ENCODE measurements around the gene GPSM1. TPM values are rescaled to one million over a fixed set of nuclear protein-coding genes. Genes with fewer than 3 reads are reported as not detected.

Gene GPSM1
- polyA plus RNA-seq, 4 donors, result 1.1 to 40.9 (median 2.9) TPM

- H3K27ac ChIP-seq (ENCODE audit: low read depth in 1 of 3, low read length in 2 of 3), result no peak overlapping the region
- H3K27me3 ChIP-seq (ENCODE audit: control insufficient read depth in 3 of 3, insufficient read depth in 3 of 3, low read length in 3 of 3), result no peaks in the 10 kb centered on the region
- FAIRE-seq (no peak), DNase-seq (no peak)
- no peaks in the 10 kb centered on the region for H3K9me3 ChIP-seq (ENCODE audit: control insufficient read depth in 2 of 2, insufficient read depth in 1 of 2, low read depth in 1 of 2, low read length in 1 of 2)
- peaks cover 0 to 7% (median 0%) of the 10 kb centered on the region in 3 donors for H3K4me1 ChIP-seq (ENCODE audit: control insufficient read depth in 3 of 3, insufficient read depth in 2 of 3, low read depth in 1 of 3, low read length in 2 of 3)
- no peak overlapping the region for H3K4me3 ChIP-seq (ENCODE audit: low read depth in 1 of 3, low read length in 3 of 3)
- H3K36me3 ChIP-seq (ENCODE audit: control insufficient read depth in 3 of 3, insufficient read depth in 2 of 3, low read depth in 1 of 3, low read length in 3 of 3), result no peaks in the 10 kb centered on the region
- 86 to 87% (median 86%) methylated on average over 19 of the region's 19 CpGs for WGBS, 3 donors
These were observed 5.8 kb upstream of the GPSM1 start for GRCh38 chr9:136321561-136321960.

GRCh38 chr9:136322756-136323330 lies 4.5 kb upstream of the GPSM1 start:
- no peak for FAIRE-seq
- Histone ChIP-seq H3K4me3 (ENCODE audit: low read depth in 1 of 3, low read length in 3 of 3) (no peak overlapping the region), H3K27me3 (ENCODE audit: control insufficient read depth in 3 of 3, insufficient read depth in 3 of 3, low read length in 3 of 3) (no peaks in the 10 kb centered on the region), H3K36me3 (ENCODE audit: control insufficient read depth in 3 of 3, insufficient read depth in 2 of 3, low read depth in 1 of 3, low read length in 3 of 3) (no peaks in the 10 kb centered on the region), H3K4me1 (ENCODE audit: control insufficient read depth in 3 of 3, insufficient read depth in 2 of 3, low read depth in 1 of 3, low read length in 2 of 3) (peaks cover 0 to 12% (median 0%) of the 10 kb centered on the region in 3 donors), H3K27ac (ENCODE audit: low read depth in 1 of 3, low read length in 2 of 3) (no peak overlapping the region), H3K9me3 (ENCODE audit: control insufficient read depth in 2 of 2, insufficient read depth in 1 of 2, low read depth in 1 of 2, low read length in 1 of 2) (no peaks in the 10 kb centered on the region)
- 38 to 68% (median 53%) methylated on average over 18 to 23 of the region's 23 CpGs for WGBS, 3 donors
- no peak for DNase-seq

- WGBS, 3 donors, result 14 to 57% (median 29%) methylated on average over 17 of the region's 17 CpGs
- peak in 1 of 2 donors; percentile 32 for DNase-seq
- H3K27ac ChIP-seq (ENCODE audit: low read depth in 1 of 3, low read length in 2 of 3), result no peak overlapping the region
- H3K36me3 ChIP-seq (ENCODE audit: control insufficient read depth in 3 of 3, insufficient read depth in 2 of 3, low read depth in 1 of 3, low read length in 3 of 3), result no peaks in the 10 kb centered on the region
- H3K4me1 ChIP-seq (ENCODE audit: control insufficient read depth in 3 of 3, insufficient read depth in 2 of 3, low read depth in 1 of 3, low read length in 2 of 3), result peaks cover 0 to 17% (median 0%) of the 10 kb centered on the region in 3 donors
- H3K27me3 ChIP-seq (ENCODE audit: control insufficient read depth in 3 of 3, insufficient read depth in 3 of 3, low read length in 3 of 3), result peaks cover 0 to 4% (median 0%) of the 10 kb centered on the region in 3 donors
- no peak for FAIRE-seq
- no peaks in the 10 kb centered on the region for H3K9me3 ChIP-seq (ENCODE audit: control insufficient read depth in 2 of 2, insufficient read depth in 1 of 2, low read depth in 1 of 2, low read length in 1 of 2)
- no peak overlapping the region for H3K4me3 ChIP-seq (ENCODE audit: low read depth in 1 of 3, low read length in 3 of 3)
These were observed 4.0 kb upstream of the GPSM1 start for GRCh38 chr9:136323371-136323789.

GRCh38 chr9:136324501-136325300 lies 2.6 kb upstream of the GPSM1 start:
- H3K9me3 ChIP-seq (ENCODE audit: control insufficient read depth in 2 of 2, insufficient read depth in 1 of 2, low read depth in 1 of 2, low read length in 1 of 2), result no peaks in the 10 kb centered on the region
- no peak for FAIRE-seq
- H3K36me3 ChIP-seq (ENCODE audit: control insufficient read depth in 3 of 3, insufficient read depth in 2 of 3, low read depth in 1 of 3, low read length in 3 of 3), result no peaks in the 10 kb centered on the region
- peaks cover 0 to 28% (median 0%) of the 10 kb centered on the region in 3 donors for H3K4me1 ChIP-seq (ENCODE audit: control insufficient read depth in 3 of 3, insufficient read depth in 2 of 3, low read depth in 1 of 3, low read length in 2 of 3)
- H3K4me3 ChIP-seq (ENCODE audit: low read depth in 1 of 3, low read length in 3 of 3), result no peak overlapping the region
- no peak for DNase-seq
- peaks cover 0 to 4% (median 0%) of the 10 kb centered on the region in 3 donors for H3K27me3 ChIP-seq (ENCODE audit: control insufficient read depth in 3 of 3, insufficient read depth in 3 of 3, low read length in 3 of 3)
- no peak overlapping the region for H3K27ac ChIP-seq (ENCODE audit: low read depth in 1 of 3, low read length in 2 of 3)
- WGBS, 3 donors, result 64 to 74% (median 68%) methylated on average over 23 to 24 of the region's 24 CpGs

GRCh38 chr9:136325358-136325757 lies 2.0 kb upstream of the GPSM1 start:
- Histone ChIP-seq H3K4me1 (ENCODE audit: control insufficient read depth in 3 of 3, insufficient read depth in 2 of 3, low read depth in 1 of 3, low read length in 2 of 3) (peaks cover 0 to 28% (median 0%) of the 10 kb centered on the region in 3 donors), H3K9me3 (ENCODE audit: control insufficient read depth in 2 of 2, insufficient read depth in 1 of 2, low read depth in 1 of 2, low read length in 1 of 2) (no peaks in the 10 kb centered on the region), H3K27me3 (ENCODE audit: control insufficient read depth in 3 of 3, insufficient read depth in 3 of 3, low read length in 3 of 3) (peaks cover 0 to 4% (median 0%) of the 10 kb centered on the region in 3 donors), H3K36me3 (ENCODE audit: control insufficient read depth in 3 of 3, insufficient read depth in 2 of 3, low read depth in 1 of 3, low read length in 3 of 3) (peaks cover 0 to 2% (median 0%) of the 10 kb centered on the region in 3 donors), H3K27ac (ENCODE audit: low read depth in 1 of 3, low read length in 2 of 3) (peak overlapping the region in 1 of 3 donors; percentile 72), H3K4me3 (ENCODE audit: low read depth in 1 of 3, low read length in 3 of 3) (no peak overlapping the region)
- DNase-seq (no peak), FAIRE-seq (no peak)
- 86 to 91% (median 87%) methylated on average over 13 of the region's 13 CpGs for WGBS, 3 donors

GRCh38 chr9:136326061-136326760 lies 1.1 kb upstream of the GPSM1 start:
- peaks cover 0 to 4% (median 0%) of the 10 kb centered on the region in 3 donors for H3K27me3 ChIP-seq (ENCODE audit: control insufficient read depth in 3 of 3, insufficient read depth in 3 of 3, low read length in 3 of 3)
- H3K9me3 ChIP-seq (ENCODE audit: control insufficient read depth in 2 of 2, insufficient read depth in 1 of 2, low read depth in 1 of 2, low read length in 1 of 2), result no peaks in the 10 kb centered on the region
- no peak for FAIRE-seq
- no peak overlapping the region for H3K4me3 ChIP-seq (ENCODE audit: low read depth in 1 of 3, low read length in 3 of 3)
- H3K36me3 ChIP-seq (ENCODE audit: control insufficient read depth in 3 of 3, insufficient read depth in 2 of 3, low read depth in 1 of 3, low read length in 3 of 3), result peaks cover 0 to 3% (median 0%) of the 10 kb centered on the region in 3 donors
- H3K27ac ChIP-seq (ENCODE audit: low read depth in 1 of 3, low read length in 2 of 3), result peak overlapping the region in 2 of 3 donors; percentile 72 to 75
- no peak for DNase-seq
- peaks cover 0 to 32% (median 0%) of the 10 kb centered on the region in 3 donors for H3K4me1 ChIP-seq (ENCODE audit: control insufficient read depth in 3 of 3, insufficient read depth in 2 of 3, low read depth in 1 of 3, low read length in 2 of 3)
- WGBS, 3 donors, result 34 to 62% (median 56%) methylated on average over 28 of the region's 28 CpGs

GRCh38 chr9:136326761-136327303 lies 507 bp upstream of the GPSM1 start:
- 32 to 55% (median 44%) methylated on average over 12 to 17 of the region's 17 CpGs for WGBS, 3 donors
- FAIRE-seq, result no peak
- Histone ChIP-seq H3K4me1 (ENCODE audit: control insufficient read depth in 3 of 3, insufficient read depth in 2 of 3, low read depth in 1 of 3, low read length in 2 of 3) (peaks cover 0 to 32% (median 0%) of the 10 kb centered on the region in 3 donors), H3K4me3 (ENCODE audit: low read depth in 1 of 3, low read length in 3 of 3) (no peak overlapping the region), H3K9me3 (ENCODE audit: control insufficient read depth in 2 of 2, insufficient read depth in 1 of 2, low read depth in 1 of 2, low read length in 1 of 2) (no peaks in the 10 kb centered on the region), H3K27me3 (ENCODE audit: control insufficient read depth in 3 of 3, insufficient read depth in 3 of 3, low read length in 3 of 3) (peaks cover 0 to 4% (median 0%) of the 10 kb centered on the region in 3 donors), H3K27ac (ENCODE audit: low read depth in 1 of 3, low read length in 2 of 3) (peak overlapping the region in 2 of 3 donors; percentile 72 to 75), H3K36me3 (ENCODE audit: control insufficient read depth in 3 of 3, insufficient read depth in 2 of 3, low read depth in 1 of 3, low read length in 3 of 3) (peaks cover 0 to 7% (median 0%) of the 10 kb centered on the region in 3 donors)
- no peak for DNase-seq
